Endothelial cell of umbilical vein (primary cell): ENCODE data around the gene GALNT9.

ENCODE experiments used
- EZH2 ChIP-seq: IDR thresholded peaks from 2 replicates; pipeline ENCODE4 v1.6.1; 2012; ENCODE audit warnings: borderline replicate concordance, low read depth, mild to moderate bottlenecking, moderate library complexity, low read length, inconsistent platforms; ENCODE audit not compliant: severe bottlenecking
- POLR2A ChIP-seq: IDR thresholded peaks from 2 replicates; pipeline ENCODE4 v1.6.1; 2012; ENCODE audit warnings: low read depth, mild to moderate bottlenecking, control low read depth, low read length
- POLR2AphosphoS5 ChIP-seq: IDR thresholded peaks from 2 replicates; pipeline ENCODE4 v1.6.1; 2012; ENCODE audit warnings: low read depth, mild to moderate bottlenecking, control low read depth, low read length, moderate library complexity; ENCODE audit not compliant: insufficient read depth
- TF ChIP-seq, protein P1 (sequence below), 2 donors: IDR thresholded peaks; 1 replicate in 1 of 2; 2 replicates in 1 of 2; pipeline ENCODE4 v1.5.1; 2011; ENCODE audit warnings: low read length in 2 of 2, mild to moderate bottlenecking in 2 of 2, moderate library complexity in 2 of 2, control low read depth in 1 of 2, inconsistent platforms in 1 of 2, low read depth in 1 of 2; ENCODE audit not compliant: insufficient read depth in 1 of 2; ENCODE audit errors: extremely low read depth in 1 of 2
- TF ChIP-seq, protein P2 (sequence below): IDR thresholded peaks from 2 replicates; pipeline ENCODE4 v1.6.1; 2011; ENCODE audit not compliant: insufficient read depth, insufficient read length

DNA sequence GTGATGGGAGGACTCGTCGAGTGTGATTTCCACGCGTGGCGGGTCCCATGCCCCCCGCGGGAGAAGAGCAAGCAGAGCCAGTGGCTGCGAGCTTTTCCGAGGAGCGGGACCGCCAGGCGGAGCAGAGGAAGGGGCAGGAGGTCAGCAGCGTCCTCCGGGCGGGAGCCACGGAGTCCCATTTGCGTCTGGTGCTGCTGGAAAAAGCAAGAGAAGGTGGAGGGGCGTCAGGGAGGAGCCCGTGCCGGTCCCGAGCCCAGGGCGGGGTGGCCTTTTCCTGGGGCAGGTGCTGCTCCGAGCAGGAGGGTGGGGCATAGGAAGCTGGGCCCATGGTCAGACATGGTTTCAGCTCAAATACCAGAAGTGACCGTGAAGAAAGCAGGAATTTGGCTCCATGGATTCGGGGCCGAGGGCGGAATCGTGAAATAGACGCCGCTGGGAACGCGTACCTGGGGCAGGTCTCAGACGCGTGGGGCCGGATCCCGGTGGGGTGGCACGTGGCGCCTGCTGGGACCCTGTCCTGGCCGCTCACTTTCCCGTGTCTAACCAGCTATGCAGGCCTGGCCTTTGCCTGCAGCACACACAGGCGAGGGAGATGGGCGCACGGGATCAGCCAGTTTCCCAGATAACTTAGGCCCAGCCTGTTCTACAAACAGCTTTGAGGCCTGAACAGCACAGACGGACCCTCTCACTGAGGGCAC is 60.0 kb downstream of the GALNT9 start:
- TF ChIP-seq, protein P1, sequence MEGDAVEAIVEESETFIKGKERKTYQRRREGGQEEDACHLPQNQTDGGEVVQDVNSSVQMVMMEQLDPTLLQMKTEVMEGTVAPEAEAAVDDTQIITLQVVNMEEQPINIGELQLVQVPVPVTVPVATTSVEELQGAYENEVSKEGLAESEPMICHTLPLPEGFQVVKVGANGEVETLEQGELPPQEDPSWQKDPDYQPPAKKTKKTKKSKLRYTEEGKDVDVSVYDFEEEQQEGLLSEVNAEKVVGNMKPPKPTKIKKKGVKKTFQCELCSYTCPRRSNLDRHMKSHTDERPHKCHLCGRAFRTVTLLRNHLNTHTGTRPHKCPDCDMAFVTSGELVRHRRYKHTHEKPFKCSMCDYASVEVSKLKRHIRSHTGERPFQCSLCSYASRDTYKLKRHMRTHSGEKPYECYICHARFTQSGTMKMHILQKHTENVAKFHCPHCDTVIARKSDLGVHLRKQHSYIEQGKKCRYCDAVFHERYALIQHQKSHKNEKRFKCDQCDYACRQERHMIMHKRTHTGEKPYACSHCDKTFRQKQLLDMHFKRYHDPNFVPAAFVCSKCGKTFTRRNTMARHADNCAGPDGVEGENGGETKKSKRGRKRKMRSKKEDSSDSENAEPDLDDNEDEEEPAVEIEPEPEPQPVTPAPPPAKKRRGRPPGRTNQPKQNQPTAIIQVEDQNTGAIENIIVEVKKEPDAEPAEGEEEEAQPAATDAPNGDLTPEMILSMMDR (IDR thresholded peaks at IDR 0.05; ENCODE audit: extremely low read depth in 1 of 2, insufficient read depth in 1 of 2, low read depth in 1 of 2, low read length in 2 of 2) = no peak
- no peak for TF ChIP-seq POLR2A
- no peak for TF ChIP-seq EZH2
- no peak for TF ChIP-seq POLR2AphosphoS5
- TF ChIP-seq, protein P2, sequence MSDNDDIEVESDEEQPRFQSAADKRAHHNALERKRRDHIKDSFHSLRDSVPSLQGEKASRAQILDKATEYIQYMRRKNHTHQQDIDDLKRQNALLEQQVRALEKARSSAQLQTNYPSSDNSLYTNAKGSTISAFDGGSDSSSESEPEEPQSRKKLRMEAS = no peak
